HepG2 (cell line): ENCODE results near the gene RERE. TPM values are rescaled to one million over a fixed set of nuclear protein-coding genes. Genes with fewer than 3 reads are reported as not detected.

Experiments
- CEBPG ChIP-seq: IDR thresholded peaks from 2 replicates; pipeline ENCODE4 v1.6.1; 2016
- GABPB1 ChIP-seq: IDR thresholded peaks from 2 replicates; pipeline ENCODE4 v1.6.1; 2016; ENCODE audit warnings: mild to moderate bottlenecking, missing genetic modification reagents, moderate library complexity, missing compliant biosample characterization
- HOMEZ ChIP-seq: IDR thresholded peaks from 2 replicates; pipeline ENCODE4 v1.6.1; 2016; ENCODE audit warnings: low read depth
- SYNCRIP ChIP-seq: fragments of 200-400 bp; formaldehyde crosslinking; IDR thresholded peaks from 2 replicates; pipeline ENCODE4 v1.6.1; 2018; ENCODE audit warnings: mild to moderate bottlenecking, low read depth, low read length; ENCODE audit not compliant: insufficient read depth
- TBL1XR1 ChIP-seq: fragments of 150-350 bp; IDR thresholded peaks from 2 replicates; pipeline ENCODE4 v1.6.1; 2014; ENCODE audit warnings: borderline replicate concordance, low read length; ENCODE audit not compliant: partially characterized antibody
- TMF1 ChIP-seq: sonication (generic); formaldehyde crosslinking; IDR thresholded peaks from 2 replicates; pipeline ENCODE4 v1.8.1; 2022; ENCODE audit warnings: low read depth, missing genetic modification reagents
- ZBTB40 ChIP-seq, 2 experiments: fragments of 450-650 bp in 1 of 2; sonication (generic) in 1 of 2; formaldehyde crosslinking in 1 of 2; IDR thresholded peaks; 2 replicates each; pipeline versions ENCODE4 v1.6.1 to v1.8.0; 2016 to 2022; ENCODE audit warnings: antibody characterized with exemption in 1 of 2, mild to moderate bottlenecking in 1 of 2, missing genetic modification reagents in 1 of 2
- ZNF138 ChIP-seq: sonication (generic); formaldehyde crosslinking; IDR thresholded peaks from 2 replicates; pipeline ENCODE4 v1.5.0; 2020; ENCODE audit warnings: mild to moderate bottlenecking, low read depth, missing genetic modification reagents
- ZNF329 ChIP-seq: sonication (generic); formaldehyde crosslinking; IDR thresholded peaks from 2 replicates; pipeline ENCODE4 v1.9.0; 2021; ENCODE audit warnings: low read depth, mild to moderate bottlenecking, missing genetic modification reagents
- polyA plus RNA-seq, 8 experiments: library from polyadenylated mRNA; depleted of rRNA in 3 of 8; stranded (reverse) in 7 of 8; unstranded in 1 of 8; fragments of >200 nt; fragmentation: Illumina TruSeq in 4 of 8; extraction: Trizol in 4 of 8; gene quantifications; 2 replicates each; pipeline versions ENCODE4 v1.2.1 to v1.2.3, GENCODE V29; 2011 to 2016; ENCODE audit warnings: low read depth in 4 of 8, missing spikeins in 1 of 8, mixed read lengths in 1 of 8; ENCODE audit not compliant: insufficient read depth in 1 of 8
- total RNA-seq, 5 experiments: library from RNA; depleted of rRNA; stranded (reverse); fragments of >200 nt; fragmentation: Illumina TruSeq; extraction: Trizol; gene quantifications; 2 replicates each; pipeline ENCODE4 v1.2.3, GENCODE V29; 2016; ENCODE audit warnings: low read depth in 1 of 5
- TF ChIP-seq, protein P1 (sequence below): sonication (generic); formaldehyde crosslinking; IDR thresholded peaks from 2 replicates; pipeline ENCODE4 v1.8.1; 2023; ENCODE audit warnings: missing genetic modification reagents, mild to moderate bottlenecking, borderline replicate concordance
- TF ChIP-seq, protein P2 (sequence below): IDR thresholded peaks from 2 replicates; pipeline ENCODE4 v1.6.1; 2016; ENCODE audit warnings: missing genetic modification reagents, missing compliant biosample characterization
- TF ChIP-seq, protein P3 (sequence below): IDR thresholded peaks from 2 replicates; pipeline ENCODE4 v1.6.1; 2016; ENCODE audit warnings: low read depth, borderline replicate concordance
- TF ChIP-seq, protein P4 (sequence below): sonication (generic); formaldehyde crosslinking; conservative IDR thresholded peaks from 2 replicates; pipeline ENCODE4 v1.8.0; 2022; ENCODE audit warnings: low read depth, missing genetic modification reagents

The RERE gene
- total and polyA plus RNA-seq, 2 of the 13 experiments (the other 11 are each of a cell fraction or from before 2014, with no cell fraction given), result 18.3 to 21.9 TPM

GRCh38 chr1:8702850-8703810 is 114.3 kb downstream of the RERE start (continued):
- TF ChIP-seq HOMEZ (CRISPR knock-in tag), result 0 out of 2 replicates have a peak, but pooled peaks have one; percentile 25
- TF ChIP-seq ZBTB40 (IDR thresholded peaks at IDR 0.05), result no peak
- TF ChIP-seq ZBTB40 (CRISPR knock-in tag; IDR thresholded peaks at IDR 0.05), result 0 out of 2 replicates have a peak, but pooled peaks have one; percentile 18
- TF ChIP-seq, protein P1, sequence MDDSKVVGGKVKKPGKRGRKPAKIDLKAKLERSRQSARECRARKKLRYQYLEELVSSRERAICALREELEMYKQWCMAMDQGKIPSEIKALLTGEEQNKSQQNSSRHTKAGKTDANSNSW, result peak; percentile 64; the same call in 1 of the 2 replicates
- peak; percentile 24; the same call in 1 of the 2 replicates for TF ChIP-seq CEBPG (CRISPR knock-in tag)
- TF ChIP-seq ZNF138 (CRISPR knock-in tag), result 0 out of 2 replicates have a peak, but pooled peaks have one; percentile 29
- TF ChIP-seq ZNF329 (CRISPR knock-in tag), result no peak
- TF ChIP-seq, protein P2, sequence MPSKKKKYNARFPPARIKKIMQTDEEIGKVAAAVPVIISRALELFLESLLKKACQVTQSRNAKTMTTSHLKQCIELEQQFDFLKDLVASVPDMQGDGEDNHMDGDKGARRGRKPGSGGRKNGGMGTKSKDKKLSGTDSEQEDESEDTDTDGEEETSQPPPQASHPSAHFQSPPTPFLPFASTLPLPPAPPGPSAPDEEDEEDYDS, result 0 out of 2 replicates have a peak, but pooled peaks have one; percentile 19
- peak; percentile 58 for TF ChIP-seq GABPB1
- TF ChIP-seq, protein P3, sequence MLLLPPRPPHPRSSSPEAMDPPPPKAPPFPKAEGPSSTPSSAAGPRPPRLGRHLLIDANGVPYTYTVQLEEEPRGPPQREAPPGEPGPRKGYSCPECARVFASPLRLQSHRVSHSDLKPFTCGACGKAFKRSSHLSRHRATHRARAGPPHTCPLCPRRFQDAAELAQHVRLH (CRISPR knock-in tag), result 0 out of 2 replicates have a peak, but pooled peaks have one; percentile 20
- peak; percentile 72 for TF ChIP-seq TBL1XR1
- TF ChIP-seq TMF1 (CRISPR knock-in tag), result no peak
- TF ChIP-seq SYNCRIP, result no peak
- TF ChIP-seq, protein P4, sequence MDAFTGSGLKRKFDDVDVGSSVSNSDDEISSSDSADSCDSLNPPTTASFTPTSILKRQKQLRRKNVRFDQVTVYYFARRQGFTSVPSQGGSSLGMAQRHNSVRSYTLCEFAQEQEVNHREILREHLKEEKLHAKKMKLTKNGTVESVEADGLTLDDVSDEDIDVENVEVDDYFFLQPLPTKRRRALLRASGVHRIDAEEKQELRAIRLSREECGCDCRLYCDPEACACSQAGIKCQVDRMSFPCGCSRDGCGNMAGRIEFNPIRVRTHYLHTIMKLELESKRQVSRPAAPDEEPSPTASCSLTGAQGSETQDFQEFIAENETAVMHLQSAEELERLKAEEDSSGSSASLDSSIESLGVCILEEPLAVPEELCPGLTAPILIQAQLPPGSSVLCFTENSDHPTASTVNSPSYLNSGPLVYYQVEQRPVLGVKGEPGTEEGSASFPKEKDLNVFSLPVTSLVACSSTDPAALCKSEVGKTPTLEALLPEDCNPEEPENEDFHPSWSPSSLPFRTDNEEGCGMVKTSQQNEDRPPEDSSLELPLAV (CRISPR knock-in tag), result no peak
